Psoas muscle (tissue), 8 donors: ENCODE data around the gene AP2A1. TPM values are rescaled to one million over a fixed set of nuclear protein-coding genes. Genes with fewer than 3 reads are reported as not detected.
A peak's percentile ranks its signal among the peaks of the same experiment; 100 is the strongest.
"Not testable (repeated sequence)": the region's sequence is repeated elsewhere in the genome, so short reads cannot be mapped to it uniquely, and the experiment has no call there.

Experiments
- ATAC-seq, 4 donors: fragments of 200-7000 bp; cut with Tn5 transposase; one replicate each; pipeline ENCODE4 v1.9.1; 2020; ENCODE audit warnings: moderate library complexity in 3 of 4, mild to moderate bottlenecking in 2 of 4
- DNase-seq, 2 donors: peaks; one replicate each; pipeline ENCODE4 v3.0.0-alpha.2; 2020
- H3K27ac ChIP-seq: fragments of 200-600 bp; one replicate; pipeline ENCODE4 v1.8.0; 2022
- H3K27me3 ChIP-seq, 3 donors: fragments of 200-600 bp in 1 of 3; one replicate each; pipeline versions ENCODE4 v1.6.1 to v1.8.0; 2013 to 2022; ENCODE audit warnings: low read length in 2 of 3, mild to moderate bottlenecking in 2 of 3, moderate library complexity in 1 of 3; ENCODE audit not compliant: insufficient read depth in 3 of 3
- H3K36me3 ChIP-seq, 2 donors: fragments of 200-600 bp in 1 of 2; one replicate each; pipeline versions ENCODE4 v1.6.1 to v1.8.0; 2013 to 2022; ENCODE audit warnings: low read depth in 1 of 2, mild to moderate bottlenecking in 1 of 2, moderate library complexity in 1 of 2; ENCODE audit not compliant: insufficient read depth in 1 of 2
- H3K4me1 ChIP-seq: fragments of 200-600 bp; one replicate; pipeline ENCODE4 v1.8.0; 2022
- H3K4me3 ChIP-seq: fragments of 200-600 bp; one replicate; pipeline ENCODE4 v1.8.0; 2022; ENCODE audit warnings: mild to moderate bottlenecking
- H3K9me3 ChIP-seq: fragments of 200-600 bp; one replicate; pipeline ENCODE4 v1.8.0; 2022
- CTCF ChIP-seq: fragments of 200-600 bp; IDR thresholded peaks from one replicate; pipeline ENCODE4 v1.8.0; 2022; ENCODE audit warnings: antibody characterized with exemption
- WGBS, 3 donors: extraction: QIAGEN DNeasy Blood & Tissue Kit; methylation state at CpG; one replicate each; pipeline versions ENCODE4 v1.1.6 to v1.1.7; 2013; 5-methylcytosine and 5-hydroxymethylcytosine counted together
- intact Hi-C, 2 donors: fragments of 100-400 bp; cut with DNase I; formaldehyde crosslinking; loops; one replicate each; pipeline versions ENCODE4 v1.11.0 to v1.14.2; 2022
- long read RNA-seq, 2 donors: library from polyadenylated mRNA; unstranded; transcript quantifications; one replicate each; pipeline ENCODE4 v2.0.0, GENCODE V29; 2021
- polyA plus RNA-seq, 3 donors: library from polyadenylated mRNA; stranded (reverse); fragments of 200-250 nt; gene quantifications; one replicate each; pipeline ENCODE4 v1.2.3, GENCODE V29; 2013
- total RNA-seq, 4 donors: library from RNA; stranded (reverse); fragmentation: NEBNext Ultra II Directional in 2 of 4; extraction: Animal tissue kit (Norgen Biotek cat#: 25700) in 2 of 4; gene quantifications; one replicate each; pipeline versions ENCODE4 v1.2.1 to v1.2.4, GENCODE V29; 2021 to 2023
- donor health status: healthy with polysubstance abuse.
- donor health status: DM: no; HTN: no; CAD: no; lungs with moderate emphysema.
- donor health status: Bipolar disorder and iron deficiency.
- donor health status: healthy.
- donor health status: DM: yes; HTN: yes; CAD: no.
- donor health status: DM: no; HTN: no; CAD: no.
- donor health status: DM: no; HTN: no; CAD: no.
- donor health status: DM: yes; HTN: yes; CAD: no.

The AP2A1 gene
- 100 to 1,000 TPM in 1 of 4 donors, 10 to 100 TPM in 3; 79.1 to 102 (median 84.3) TPM for total RNA-seq
- 10 to 100 TPM; 58.2 to 81.7 (median 69.6) TPM for polyA plus RNA-seq
- long read RNA-seq, donor 1, transcript AP2A1-201 (23 exons, 3,388 nt): major isoform, 8 of 69 reads
- long read RNA-seq, donor 1, transcript AP2A1-202 (24 exons, 3,286 nt): major isoform, 8 of 69 reads
- long read RNA-seq, donor 1, partial matches to known transcripts: 50 of 69 reads
- long read RNA-seq, donor 1, other reads (novel, unspliced or antisense): 3 of 69 reads
- long read RNA-seq, donor 2, transcript AP2A1-202 (24 exons, 3,286 nt): minor isoform, 12 of 127 reads
- long read RNA-seq, donor 2, transcript AP2A1-201 (23 exons, 3,388 nt): major isoform, 26 of 127 reads
- long read RNA-seq, donor 2, partial matches to known transcripts: 83 of 127 reads
- long read RNA-seq, donor 2, other reads (novel, unspliced or antisense): 5 of 127 reads

- H3K36me3 ChIP-seq: no peaks in the 10 kb centered on the region
- ATAC-seq (peak in 2 of 4 donors; percentile 2 to 10), DNase-seq (no peak)
- H3K4me3 ChIP-seq: peak within 1 kb of the TSS; percentile 82
- intact Hi-C loops: loop anchor here (5.0 kb wide), 2 partner anchors 35 to 40 kb away; no protein-coding TSS in a partner anchor
- peaks cover 16% of the 10 kb centered on the region for H3K4me1 ChIP-seq
- H3K27ac ChIP-seq: peak within 1 kb of the TSS; percentile 88
- TF ChIP-seq CTCF: no peak
- H3K9me3 ChIP-seq: no peaks in the 10 kb centered on the region
- H3K27me3 ChIP-seq: no peaks in the 10 kb centered on the region
- 1 to 2% (median 1%) methylated on average over 28 to 38 of the region's 38 CpGs for WGBS, 3 donors
These were observed at the start of gene AP2A1 for GRCh38 chr19:49766930-49767299. AP2A1 (plus strand) TSS chr19:49767001; CDS start chr19:49767134, 133 bp downstream.

- H3K36me3 ChIP-seq: no peaks in the 10 kb centered on the region
- intact Hi-C loops: loop anchor here in 1 of 2 donors (10.0 kb wide), 1 partner anchor 86 kb away; no protein-coding TSS in a partner anchor
- TF ChIP-seq CTCF: no peak
These were observed 48.3 kb upstream of the AP2A1 start for GRCh38 chr19:49718511-49718910.

GRCh38 chr19:49718991-49719390 is 47.8 kb upstream of the AP2A1 start:
- H3K4me1 ChIP-seq: no peaks in the 10 kb centered on the region
- no peaks in the 10 kb centered on the region for H3K36me3 ChIP-seq
- H3K27me3 ChIP-seq: no peaks in the 10 kb centered on the region
- 71 to 82% (median 76%) methylated on average over 6 of the region's 6 CpGs for WGBS, 3 donors
- no peaks in the 10 kb centered on the region for H3K9me3 ChIP-seq
- DNase-seq: no peak
- ATAC-seq: no peak
- no peak overlapping the region for H3K27ac ChIP-seq
- H3K4me3 ChIP-seq: no peak overlapping the region
- intact Hi-C loops: loop anchor here in 1 of 2 donors (10.0 kb wide), 1 partner anchor 86 kb away; no protein-coding TSS in a partner anchor
- no peak for TF ChIP-seq CTCF

More at GRCh38 chr19:49718511-49718910, 48.3 kb upstream of the AP2A1 start:
- H3K9me3 ChIP-seq: no peaks in the 10 kb centered on the region
- no peak overlapping the region for H3K27ac ChIP-seq
- H3K27me3 ChIP-seq: no peaks in the 10 kb centered on the region
- WGBS, 3 donors: 91 to 94% (median 92%) methylated on average over 8 of the region's 8 CpGs
- H3K4me3 ChIP-seq: peak overlapping the region; percentile 66
- ATAC-seq (no peak), DNase-seq (no peak)
- H3K4me1 ChIP-seq: no peaks in the 10 kb centered on the region

GRCh38 chr19:49719420-49719819 is 47.4 kb upstream of the AP2A1 start:
- not testable (repeated sequence) for H3K27ac ChIP-seq, ATAC-seq, H3K4me1 ChIP-seq, H3K27me3 ChIP-seq, H3K36me3 ChIP-seq, DNase-seq, H3K9me3 ChIP-seq, H3K4me3 ChIP-seq
- intact Hi-C loops: loop anchor here in 1 of 2 donors (10.0 kb wide), 1 partner anchor 85 kb away; no protein-coding TSS in a partner anchor
- 67 to 74% (median 72%) methylated on average over 22 of the region's 22 CpGs for WGBS, 3 donors

- DNase-seq: peak in 1 of 2 donors; percentile 44
- intact Hi-C loops: no loop called here
- H3K27me3 ChIP-seq: no peaks in the 10 kb centered on the region
- H3K4me3 ChIP-seq: no peak overlapping the region
- WGBS, 3 donors: 24 to 40% (median 27%) methylated on average over 23 of the region's 23 CpGs
- H3K4me1 ChIP-seq: no peaks in the 10 kb centered on the region
- peak in 2 of 4 donors; percentile 21 to 76 for ATAC-seq
- H3K27ac ChIP-seq: no peak overlapping the region
- H3K9me3 ChIP-seq: no peaks in the 10 kb centered on the region
- H3K36me3 ChIP-seq: no peaks in the 10 kb centered on the region
- TF ChIP-seq CTCF: no peak
These were observed 39.4 kb upstream of the AP2A1 start for GRCh38 chr19:49727217-49728030.
